ENCODE measurements around the gene C12orf76.

- no peak for TF ChIP-seq CTCF (IDR thresholded peaks at IDR 0.05; ENCODE audit: insufficient read depth, low read length)
- TF ChIP-seq POLR2AphosphoS5 (IDR thresholded peaks at IDR 0.05; ENCODE audit: low read depth): no peak
- no peak for TF ChIP-seq GABPA (IDR thresholded peaks at IDR 0.05; ENCODE audit: low read depth)
- TF ChIP-seq REST (IDR thresholded peaks at IDR 0.05; ENCODE audit: insufficient replicate concordance, low read depth): no peak
Observed at GRCh38 chr12:110033888-110034287, 14.4 kb downstream of the C12orf76 start.
